GM18526 (cell line): ENCODE results near the gene HOXC12.

Source experiments
- POLR2A ChIP-seq: IDR thresholded peaks from 3 replicates; pipeline ENCODE4 v1.6.1; 2011; ENCODE audit not compliant: insufficient read length; ENCODE audit errors: extremely low read depth

HOXC12 gene

GRCh38 chr12:53972722-53973235 lies 18.1 kb downstream of the HOXC12 start, which contains the start of gene HOXC11:
HOXC11 (plus strand) TSS chr12:53973126; CDS start chr12:53973242, 116 bp downstream.
- no peak for TF ChIP-seq POLR2A

GRCh38 chr12:53973236-53974042 lies 18.7 kb downstream of the HOXC12 start:
- no peak for TF ChIP-seq POLR2A

GRCh38 chr12:53974084-53975063 lies 19.7 kb downstream of the HOXC12 start, which contains the start of gene HOTAIR:
HOTAIR (minus strand) TSS chr12:53974954.
- TF ChIP-seq POLR2A, result no peak

- no peak for TF ChIP-seq POLR2A
Measured at GRCh38 chr12:53975064-53975471, 20.4 kb downstream of the HOXC12 start.

- no peak for TF ChIP-seq POLR2A
Measured at GRCh38 chr12:53975479-53976152, 20.9 kb downstream of the HOXC12 start.

GRCh38 chr12:53976172-53976822 lies 21.6 kb downstream of the HOXC12 start:
- TF ChIP-seq POLR2A, result no peak

- TF ChIP-seq POLR2A, result no peak
Measured at GRCh38 chr12:53976823-53977595, 22.3 kb downstream of the HOXC12 start.

GRCh38 chr12:53977596-53978445 lies 23.1 kb downstream of the HOXC12 start:
- no peak for TF ChIP-seq POLR2A

GRCh38 chr12:53978477-53979356 lies 24.0 kb downstream of the HOXC12 start:
- TF ChIP-seq POLR2A, result no peak

- no peak for TF ChIP-seq POLR2A
Measured at GRCh38 chr12:53980104-53980801, 25.6 kb downstream of the HOXC12 start.

GRCh38 chr12:53980802-53981496 lies 26.2 kb downstream of the HOXC12 start:
- TF ChIP-seq POLR2A, result no peak
